GM12892 (cell line): ENCODE data around the gene SPATA2.

ENCODE experiments used
- POLR2A ChIP-seq: IDR thresholded peaks from 2 replicates; pipeline ENCODE4 v1.6.1; 2011; ENCODE audit warnings: low read depth, low read length, control low read depth
- POLR2AphosphoS5 ChIP-seq: IDR thresholded peaks from 2 replicates; pipeline ENCODE4 v1.6.1; 2011; ENCODE audit warnings: low read depth, low read length, control low read depth
- TAF1 ChIP-seq: IDR thresholded peaks from 2 replicates; pipeline ENCODE4 v1.6.1; 2011; ENCODE audit warnings: low read depth, mild to moderate bottlenecking, control low read depth, low read length, borderline replicate concordance

- TF ChIP-seq POLR2A (no peak), POLR2AphosphoS5 (no peak), TAF1 (no peak)
Measured at GRCh38 chr20:49909499-49910339, 5.6 kb downstream of the SPATA2 start.
